ENCODE measurements around the gene ISG20L2.

The ISG20L2 gene

GRCh38 chr1:156705321-156705917, 23.1 kb downstream of the ISG20L2 start, which contains the start of gene CRABP2:
Gene CRABP2 (minus strand): TSS chr1:156705583. CDS start chr1:156705446, 137 bp downstream.
- TF ChIP-seq, protein P1, sequence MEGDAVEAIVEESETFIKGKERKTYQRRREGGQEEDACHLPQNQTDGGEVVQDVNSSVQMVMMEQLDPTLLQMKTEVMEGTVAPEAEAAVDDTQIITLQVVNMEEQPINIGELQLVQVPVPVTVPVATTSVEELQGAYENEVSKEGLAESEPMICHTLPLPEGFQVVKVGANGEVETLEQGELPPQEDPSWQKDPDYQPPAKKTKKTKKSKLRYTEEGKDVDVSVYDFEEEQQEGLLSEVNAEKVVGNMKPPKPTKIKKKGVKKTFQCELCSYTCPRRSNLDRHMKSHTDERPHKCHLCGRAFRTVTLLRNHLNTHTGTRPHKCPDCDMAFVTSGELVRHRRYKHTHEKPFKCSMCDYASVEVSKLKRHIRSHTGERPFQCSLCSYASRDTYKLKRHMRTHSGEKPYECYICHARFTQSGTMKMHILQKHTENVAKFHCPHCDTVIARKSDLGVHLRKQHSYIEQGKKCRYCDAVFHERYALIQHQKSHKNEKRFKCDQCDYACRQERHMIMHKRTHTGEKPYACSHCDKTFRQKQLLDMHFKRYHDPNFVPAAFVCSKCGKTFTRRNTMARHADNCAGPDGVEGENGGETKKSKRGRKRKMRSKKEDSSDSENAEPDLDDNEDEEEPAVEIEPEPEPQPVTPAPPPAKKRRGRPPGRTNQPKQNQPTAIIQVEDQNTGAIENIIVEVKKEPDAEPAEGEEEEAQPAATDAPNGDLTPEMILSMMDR (IDR thresholded peaks at IDR 0.05; ENCODE audit: extremely low read depth, insufficient read depth, missing control alignments), result no peak
- in situ Hi-C loops (cut with MboI; ENCODE audit: low pct_unique_long_range_greater_than_20kb, low sequenced_read_pairs, unreplicated experiment), result loop anchor here (25.0 kb wide), 1 partner anchor 157 kb away; the partner anchor contains the start of genes INSRR and NTRK1
- DNase-seq (ENCODE audit: low spot score), result peak; percentile 53

- in situ Hi-C loops (cut with MboI; ENCODE audit: low pct_unique_long_range_greater_than_20kb, low sequenced_read_pairs, unreplicated experiment), result loop anchor here (25.0 kb wide), 1 partner anchor 157 kb away; the partner anchor contains the start of genes INSRR and NTRK1
- TF ChIP-seq, protein P1 (IDR thresholded peaks at IDR 0.05; ENCODE audit: extremely low read depth, insufficient read depth, missing control alignments), result no peak
- no peak for DNase-seq (ENCODE audit: low spot score)
These were observed 23.6 kb downstream of the ISG20L2 start for GRCh38 chr1:156704930-156705320.

- DNase-seq (ENCODE audit: low spot score), result no peak
- TF ChIP-seq, protein P1 (IDR thresholded peaks at IDR 0.05; ENCODE audit: extremely low read depth, insufficient read depth, missing control alignments), result no peak
- in situ Hi-C loops (cut with MboI; ENCODE audit: low pct_unique_long_range_greater_than_20kb, low sequenced_read_pairs, unreplicated experiment), result loop anchor here (25.0 kb wide), 1 partner anchor 158 kb away; the partner anchor contains the start of genes INSRR and NTRK1
These were observed 24.3 kb downstream of the ISG20L2 start for GRCh38 chr1:156704166-156704711.

GRCh38 chr1:156703741-156704140, 24.8 kb downstream of the ISG20L2 start:
- DNase-seq (ENCODE audit: low spot score), result no peak
- in situ Hi-C loops (cut with MboI; ENCODE audit: low pct_unique_long_range_greater_than_20kb, low sequenced_read_pairs, unreplicated experiment), result loop anchor here (25.0 kb wide), 1 partner anchor 159 kb away; the partner anchor contains the start of genes INSRR and NTRK1
- TF ChIP-seq, protein P1 (IDR thresholded peaks at IDR 0.05; ENCODE audit: extremely low read depth, insufficient read depth, missing control alignments), result no peak

DNA sequence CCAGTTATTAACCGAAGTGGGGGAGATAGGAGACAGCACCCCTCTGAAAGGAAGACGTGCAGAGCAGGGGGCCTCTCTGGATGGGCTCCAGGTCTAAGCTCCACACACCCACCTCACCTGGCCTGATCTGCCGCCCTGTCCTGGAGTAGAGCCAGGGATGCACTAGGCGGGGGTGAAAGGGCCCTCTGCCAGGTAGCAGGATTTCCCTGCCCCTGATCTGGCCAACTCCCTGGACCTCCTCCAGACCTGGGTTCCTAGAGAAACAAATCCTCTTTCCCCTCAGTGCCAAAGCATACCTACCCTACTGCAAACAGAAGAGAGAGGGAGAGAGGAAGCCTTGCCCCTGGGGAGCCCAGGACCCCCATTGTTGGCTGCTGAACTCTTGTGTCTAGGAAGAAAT, 25.2 kb downstream of the ISG20L2 start:
- TF ChIP-seq, protein P1 (IDR thresholded peaks at IDR 0.05; ENCODE audit: extremely low read depth, insufficient read depth, missing control alignments), result no peak
- in situ Hi-C loops (cut with MboI; ENCODE audit: low pct_unique_long_range_greater_than_20kb, low sequenced_read_pairs, unreplicated experiment), result loop anchor here (25.0 kb wide), 1 partner anchor 159 kb away; the partner anchor contains the start of genes INSRR and NTRK1
- no peak for DNase-seq (ENCODE audit: low spot score)

DNA sequence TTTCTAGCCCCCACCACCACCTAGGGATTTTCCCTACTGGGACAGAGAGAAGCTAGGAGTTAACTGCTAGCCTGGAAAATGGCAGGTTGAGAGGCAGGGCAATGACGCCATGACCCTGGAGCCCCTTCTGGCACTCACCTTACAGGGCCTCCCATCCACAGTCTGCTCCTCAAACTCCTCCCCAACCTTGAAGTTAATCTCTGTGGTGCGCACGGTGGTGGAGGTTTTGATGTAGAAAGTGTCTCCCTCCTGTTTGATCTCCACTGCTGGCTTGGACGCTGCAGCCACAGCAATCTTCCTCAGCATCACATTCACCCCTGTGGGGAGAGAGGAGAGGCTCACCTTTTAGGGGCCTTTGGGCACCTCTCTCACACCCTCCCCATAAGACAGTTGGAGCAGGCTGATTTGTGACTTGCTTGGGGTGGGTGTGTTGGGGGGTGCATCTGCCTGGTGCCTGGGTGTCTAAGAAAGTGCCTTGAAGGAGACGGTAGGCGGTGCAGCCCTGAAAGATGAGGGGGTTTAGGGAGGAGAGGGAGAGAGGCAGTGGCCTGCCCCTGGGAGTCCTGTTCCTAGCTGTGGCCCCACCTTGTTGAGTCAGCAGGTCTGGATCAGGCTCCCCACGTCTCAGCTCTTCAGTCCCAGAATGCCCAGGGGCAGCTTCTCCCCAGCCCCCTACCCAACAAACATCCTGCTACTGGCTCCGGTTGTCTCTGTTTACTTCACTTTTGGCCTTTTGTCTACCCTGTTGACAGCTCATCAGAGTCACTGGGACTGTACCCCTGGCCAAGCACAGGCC, 27.6 kb downstream of the ISG20L2 start:
- TF ChIP-seq, protein P1 (IDR thresholded peaks at IDR 0.05; ENCODE audit: extremely low read depth, insufficient read depth, missing control alignments), result no peak
- no peak for DNase-seq (ENCODE audit: low spot score)
- in situ Hi-C loops (cut with MboI; ENCODE audit: low pct_unique_long_range_greater_than_20kb, low sequenced_read_pairs, unreplicated experiment), result loop anchor here (25.0 kb wide), 1 partner anchor 161 kb away; the partner anchor contains the start of genes INSRR and NTRK1

All from GM13977 (cell line).